Neural cell (in vitro differentiated cells): Measurements from ENCODE around the gene CGB1. TPM values are rescaled to one million over a fixed set of nuclear protein-coding genes. Genes with fewer than 3 reads are reported as not detected.

Experiments
- H2AFZ ChIP-seq: fragments of 200-600, 300-800 bp; sonication (generic), shearing (Covaris generic); 2 replicates; pipeline ENCODE4 v1.6.0; 2014; ENCODE audit warnings: low read depth, mild to moderate bottlenecking, antibody characterized with exemption, low read length, moderate library complexity
- H3F3A ChIP-seq: fragments of 200-600 bp; shearing (Covaris generic); 2 replicates; pipeline ENCODE4 v1.6.1; 2016; ENCODE audit warnings: mild to moderate bottlenecking, moderate library complexity, mixed read lengths, antibody characterized with exemption, low read length; ENCODE audit not compliant: insufficient read depth, poor library complexity, severe bottlenecking
- H3K27ac ChIP-seq: fragments of 200-600, 300-800 bp; sonication (generic), shearing (Covaris generic); 2 replicates; pipeline ENCODE4 v1.5.1; 2014; ENCODE audit warnings: mild to moderate bottlenecking, low read length, moderate library complexity
- H3K27me3 ChIP-seq: fragments of 300-800, 200-600 bp; sonication (generic), shearing (Covaris generic); 2 replicates; pipeline ENCODE4 v1.6.0; 2014; ENCODE audit warnings: mild to moderate bottlenecking, low read depth, low read length, moderate library complexity; ENCODE audit not compliant: insufficient read depth
- H3K36me3 ChIP-seq: fragments of 300-800, 200-600 bp; sonication (generic), shearing (Covaris generic); 2 replicates; pipeline ENCODE4 v1.5.1; 2014; ENCODE audit warnings: mild to moderate bottlenecking, antibody characterized with exemption, low read length, moderate library complexity; ENCODE audit not compliant: insufficient read depth
- H3K4me2 ChIP-seq: fragments of 300-800, 200-600 bp; sonication (generic), shearing (Covaris generic); 2 replicates; pipeline ENCODE4 v1.6.0; 2014; ENCODE audit warnings: mild to moderate bottlenecking, low read length
- H3K4me3 ChIP-seq: fragments of 300-800, 200-600 bp; sonication (generic), shearing (Covaris generic); 2 replicates; pipeline ENCODE4 v1.5.1; 2014; ENCODE audit warnings: mild to moderate bottlenecking, low read length, moderate library complexity
- H3K79me2 ChIP-seq: fragments of 200-600 bp; shearing (Covaris generic); replicated peaks from 2 replicates; pipeline ENCODE4 v1.6.0; 2014; ENCODE audit warnings: mild to moderate bottlenecking, low read length, moderate library complexity; ENCODE audit not compliant: insufficient read depth
- H3K9ac ChIP-seq: fragments of 300-800, 200-600 bp; sonication (generic), shearing (Covaris generic); 2 replicates; pipeline ENCODE4 v1.6.1; 2016; ENCODE audit warnings: mild to moderate bottlenecking, low read length, mixed read lengths
- H3K9me2 ChIP-seq: fragments of 200-600 bp; shearing (Covaris generic); 2 replicates; pipeline ENCODE4 v1.6.1; 2016; ENCODE audit warnings: mild to moderate bottlenecking, low read length, mixed read lengths; ENCODE audit not compliant: insufficient read depth
- H3K9me3 ChIP-seq: fragments of 200-600, 300-800 bp; sonication (generic), shearing (Covaris generic); 2 replicates; pipeline ENCODE4 v1.6.1; 2016; ENCODE audit warnings: mild to moderate bottlenecking, mixed run types, low read length, moderate library complexity, mixed read lengths
- H4K20me1 ChIP-seq: fragments of 200-600 bp; shearing (Covaris generic); 2 replicates; pipeline ENCODE4 v1.6.1; 2016; ENCODE audit warnings: mild to moderate bottlenecking, mixed run types; ENCODE audit not compliant: insufficient read depth
- CTCF ChIP-seq: fragments of 450-650 bp; IDR thresholded peaks from 2 replicates; pipeline ENCODE4 v1.5.1; 2014; ENCODE audit warnings: antibody characterized with exemption, mild to moderate bottlenecking, moderate library complexity; ENCODE audit not compliant: poor library complexity, severe bottlenecking
- EP300 ChIP-seq: fragments of 450-650 bp; conservative IDR thresholded peaks from 2 replicates; pipeline ENCODE4 v1.6.1; 2014; ENCODE audit warnings: antibody characterized with exemption, mild to moderate bottlenecking, moderate library complexity; ENCODE audit not compliant: poor library complexity, severe bottlenecking
- EZH2 ChIP-seq: fragments of 200-600, 300-800 bp; shearing (Covaris generic), sonication (generic); IDR thresholded peaks from 2 replicates; pipeline ENCODE4 v1.6.1; 2014; ENCODE audit warnings: antibody characterized with exemption, low read length, borderline replicate concordance, mild to moderate bottlenecking; ENCODE audit not compliant: insufficient read depth, poor library complexity, severe bottlenecking
- MXI1 ChIP-seq: fragments of 450-650 bp; conservative IDR thresholded peaks from 2 replicates; pipeline ENCODE4 v1.6.1; 2014; ENCODE audit warnings: antibody characterized with exemption, mild to moderate bottlenecking; ENCODE audit not compliant: poor library complexity, severe bottlenecking
- POLR2AphosphoS5 ChIP-seq: IDR thresholded peaks from 2 replicates; pipeline ENCODE4 v1.6.1; 2012
- RAD21 ChIP-seq: fragments of 450-650 bp; conservative IDR thresholded peaks from 2 replicates; pipeline ENCODE4 v1.6.1; 2014; ENCODE audit warnings: antibody characterized with exemption, mild to moderate bottlenecking, moderate library complexity
- REST ChIP-seq: IDR thresholded peaks from 2 replicates; pipeline ENCODE4 v1.6.1; 2012; ENCODE audit warnings: borderline replicate concordance
- SMC3 ChIP-seq: fragments of 450-650 bp; conservative IDR thresholded peaks from 2 replicates; pipeline ENCODE4 v1.6.1; 2014; ENCODE audit warnings: antibody characterized with exemption, mild to moderate bottlenecking, moderate library complexity; ENCODE audit not compliant: poor library complexity
- TAF1 ChIP-seq: IDR thresholded peaks from 2 replicates; pipeline ENCODE4 v1.6.1; 2012; ENCODE audit warnings: low read depth
- polyA plus RNA-seq: library from polyadenylated mRNA; depleted of rRNA; stranded (reverse); fragments of >200 nt; gene quantifications from 2 replicates; pipeline ENCODE4 v1.2.3, GENCODE V29; 2014

CGB1 gene
- polyA plus RNA-seq, 1 donor from 2014 or later: not detected

- Histone ChIP-seq H3K79me2 (peaks cover 15% of the 10 kb centered on the region), H3K36me3 (no peaks in the 10 kb centered on the region), H3K9ac (no peak overlapping the region), H3K9me3 (no peaks in the 10 kb centered on the region), H3K9me2 (no peaks in the 10 kb centered on the region), H3K27ac (no peak overlapping the region), H2AFZ (no peak overlapping the region), H3K27me3 (no peaks in the 10 kb centered on the region), H3K4me2 (no peak overlapping the region), H4K20me1 (no peaks in the 10 kb centered on the region), H3F3A (no peaks in the 10 kb centered on the region), H3K4me3 (no peak overlapping the region)
- TF ChIP-seq POLR2AphosphoS5 (no peak), TAF1 (no peak), EZH2 (no peak), REST (no peak), MXI1 (no peak), RAD21 (no peak), CTCF (no peak), EP300 (no peak), SMC3 (no peak)
Measured at GRCh38 chr19:48997972-48998371, 38.7 kb downstream of the CGB1 start.

GRCh38 chr19:48994035-48994386, 42.7 kb downstream of the CGB1 start:
- Histone ChIP-seq H3K9me3 (no peaks in the 10 kb centered on the region), H3K27ac (peak overlapping the region; percentile 80), H3K4me3 (peak overlapping the region; percentile 78), H3K36me3 (no peaks in the 10 kb centered on the region), H2AFZ (peak overlapping the region; percentile 11), H3F3A (peaks cover 4% of the 10 kb centered on the region), H4K20me1 (no peaks in the 10 kb centered on the region), H3K27me3 (no peaks in the 10 kb centered on the region), H3K4me2 (peak overlapping the region; percentile 95), H3K9me2 (no peaks in the 10 kb centered on the region), H3K9ac (peak overlapping the region; percentile 71), H3K79me2 (peaks cover 21% of the 10 kb centered on the region)
- no peak for TF ChIP-seq SMC3
- no peak for TF ChIP-seq CTCF
- TF ChIP-seq TAF1: no peak
- no peak for TF ChIP-seq RAD21
- no peak for TF ChIP-seq POLR2AphosphoS5
